ENCODE measurements around the gene DERL2.

The DERL2 gene

DNA sequence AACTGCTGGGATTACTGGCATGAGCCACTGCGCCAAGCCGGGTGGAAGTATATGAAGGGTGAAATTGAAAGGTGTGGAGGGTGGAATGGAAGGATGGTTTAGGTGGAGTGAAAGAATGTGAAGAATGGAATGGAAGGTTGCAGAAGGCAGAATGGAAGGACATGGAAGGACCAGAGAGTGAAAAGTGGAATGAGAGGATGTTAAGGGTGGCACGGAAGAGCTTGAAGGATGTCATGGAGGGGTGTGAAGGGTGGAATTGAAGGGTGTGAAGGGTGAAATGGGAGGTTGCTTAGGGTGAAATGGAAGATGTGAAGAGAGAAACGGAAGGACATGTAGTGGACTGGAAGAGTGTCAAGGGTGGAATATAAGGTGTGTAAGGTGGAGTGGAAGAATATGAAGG, 16.6 kb upstream of the DERL2 start:
- H3F3A ChIP-seq (ENCODE audit: insufficient read depth, low read length): 0 out of 2 replicates have a peak, but pooled peaks cover 7% of the 10 kb centered on the region
- no peak overlapping the region for H3K4me3 ChIP-seq (ENCODE audit: low read length)
- H3K4me2 ChIP-seq (ENCODE audit: low read depth, low read length): no peak overlapping the region
- 0 out of 2 replicates have a peak, but pooled peaks cover 5% of the 10 kb centered on the region for H3K4me1 ChIP-seq (ENCODE audit: low read length)
- no peaks in the 10 kb centered on the region for H3K36me3 ChIP-seq (replicated peaks; ENCODE audit: insufficient read depth, low read length)
- H3K9ac ChIP-seq (ENCODE audit: low read length): no peak overlapping the region
- no peak overlapping the region for H2AFZ ChIP-seq (ENCODE audit: low read length)
- no peaks in the 10 kb centered on the region for H4K20me1 ChIP-seq (ENCODE audit: insufficient read depth, low read length)
- TF ChIP-seq EZH2phosphoT487 (IDR thresholded peaks at IDR 0.05; ENCODE audit: low read length) (no peak), EZH2 (optimal IDR thresholded peaks at IDR 0.05; ENCODE audit: low read depth, low read length) (no peak)
- TF ChIP-seq, protein P1, sequence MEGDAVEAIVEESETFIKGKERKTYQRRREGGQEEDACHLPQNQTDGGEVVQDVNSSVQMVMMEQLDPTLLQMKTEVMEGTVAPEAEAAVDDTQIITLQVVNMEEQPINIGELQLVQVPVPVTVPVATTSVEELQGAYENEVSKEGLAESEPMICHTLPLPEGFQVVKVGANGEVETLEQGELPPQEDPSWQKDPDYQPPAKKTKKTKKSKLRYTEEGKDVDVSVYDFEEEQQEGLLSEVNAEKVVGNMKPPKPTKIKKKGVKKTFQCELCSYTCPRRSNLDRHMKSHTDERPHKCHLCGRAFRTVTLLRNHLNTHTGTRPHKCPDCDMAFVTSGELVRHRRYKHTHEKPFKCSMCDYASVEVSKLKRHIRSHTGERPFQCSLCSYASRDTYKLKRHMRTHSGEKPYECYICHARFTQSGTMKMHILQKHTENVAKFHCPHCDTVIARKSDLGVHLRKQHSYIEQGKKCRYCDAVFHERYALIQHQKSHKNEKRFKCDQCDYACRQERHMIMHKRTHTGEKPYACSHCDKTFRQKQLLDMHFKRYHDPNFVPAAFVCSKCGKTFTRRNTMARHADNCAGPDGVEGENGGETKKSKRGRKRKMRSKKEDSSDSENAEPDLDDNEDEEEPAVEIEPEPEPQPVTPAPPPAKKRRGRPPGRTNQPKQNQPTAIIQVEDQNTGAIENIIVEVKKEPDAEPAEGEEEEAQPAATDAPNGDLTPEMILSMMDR (IDR thresholded peaks at IDR 0.05; ENCODE audit: low read length): no peak
- H3K79me2 ChIP-seq (ENCODE audit: low read length): no peaks in the 10 kb centered on the region
- no peaks in the 10 kb centered on the region for H3K9me3 ChIP-seq (replicated peaks; ENCODE audit: insufficient read depth, low read length)
- DNase-seq: no peak
- H3K27ac ChIP-seq (ENCODE audit: low read length): no peak overlapping the region
- H3K27me3 ChIP-seq (replicated peaks; ENCODE audit: insufficient read depth, low read length): no peaks in the 10 kb centered on the region
- no peaks in the 10 kb centered on the region for H3K9me2 ChIP-seq (replicated peaks; ENCODE audit: insufficient read depth, low read length)

DNA sequence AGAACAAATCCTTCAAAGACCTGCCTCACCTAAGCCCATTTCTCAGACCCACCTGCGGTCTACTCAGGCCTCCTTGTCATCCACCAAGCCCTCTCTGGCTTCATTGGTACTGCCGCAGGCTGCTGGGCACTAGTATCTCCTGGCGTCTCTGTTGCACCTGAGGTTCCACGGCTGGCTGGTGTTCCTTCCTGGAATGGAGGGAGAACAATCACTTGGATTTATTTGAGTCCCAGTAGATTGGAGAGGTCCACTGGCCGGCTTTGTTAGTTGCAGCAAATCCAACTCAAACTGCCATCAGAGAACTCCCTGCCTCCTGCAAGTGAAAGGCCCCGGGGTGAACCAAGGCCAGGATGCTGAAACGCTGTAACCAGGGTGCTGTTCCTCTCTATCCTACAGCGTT, 15.7 kb upstream of the DERL2 start:
- Histone ChIP-seq H3K27ac (ENCODE audit: low read length) (no peak overlapping the region), H2AFZ (ENCODE audit: low read length) (no peak overlapping the region), H3K79me2 (ENCODE audit: low read length) (no peaks in the 10 kb centered on the region), H3K4me2 (ENCODE audit: low read depth, low read length) (no peak overlapping the region), H3K9me2 (replicated peaks; ENCODE audit: insufficient read depth, low read length) (no peaks in the 10 kb centered on the region), H3K9me3 (replicated peaks; ENCODE audit: insufficient read depth, low read length) (no peaks in the 10 kb centered on the region), H3F3A (ENCODE audit: insufficient read depth, low read length) (0 out of 2 replicates have a peak, but pooled peaks cover 7% of the 10 kb centered on the region), H4K20me1 (ENCODE audit: insufficient read depth, low read length) (no peaks in the 10 kb centered on the region), H3K4me1 (ENCODE audit: low read length) (0 out of 2 replicates have a peak, but pooled peaks cover 5% of the 10 kb centered on the region), H3K36me3 (replicated peaks; ENCODE audit: insufficient read depth, low read length) (no peaks in the 10 kb centered on the region), H3K9ac (ENCODE audit: low read length) (no peak overlapping the region), H3K4me3 (ENCODE audit: low read length) (no peak overlapping the region), H3K27me3 (replicated peaks; ENCODE audit: insufficient read depth, low read length) (no peaks in the 10 kb centered on the region)
- no peak for TF ChIP-seq EZH2phosphoT487 (IDR thresholded peaks at IDR 0.05; ENCODE audit: low read length)
- TF ChIP-seq EZH2 (optimal IDR thresholded peaks at IDR 0.05; ENCODE audit: low read depth, low read length): no peak
- TF ChIP-seq, protein P1 (IDR thresholded peaks at IDR 0.05; ENCODE audit: low read length): no peak
- DNase-seq: no peak

DNA sequence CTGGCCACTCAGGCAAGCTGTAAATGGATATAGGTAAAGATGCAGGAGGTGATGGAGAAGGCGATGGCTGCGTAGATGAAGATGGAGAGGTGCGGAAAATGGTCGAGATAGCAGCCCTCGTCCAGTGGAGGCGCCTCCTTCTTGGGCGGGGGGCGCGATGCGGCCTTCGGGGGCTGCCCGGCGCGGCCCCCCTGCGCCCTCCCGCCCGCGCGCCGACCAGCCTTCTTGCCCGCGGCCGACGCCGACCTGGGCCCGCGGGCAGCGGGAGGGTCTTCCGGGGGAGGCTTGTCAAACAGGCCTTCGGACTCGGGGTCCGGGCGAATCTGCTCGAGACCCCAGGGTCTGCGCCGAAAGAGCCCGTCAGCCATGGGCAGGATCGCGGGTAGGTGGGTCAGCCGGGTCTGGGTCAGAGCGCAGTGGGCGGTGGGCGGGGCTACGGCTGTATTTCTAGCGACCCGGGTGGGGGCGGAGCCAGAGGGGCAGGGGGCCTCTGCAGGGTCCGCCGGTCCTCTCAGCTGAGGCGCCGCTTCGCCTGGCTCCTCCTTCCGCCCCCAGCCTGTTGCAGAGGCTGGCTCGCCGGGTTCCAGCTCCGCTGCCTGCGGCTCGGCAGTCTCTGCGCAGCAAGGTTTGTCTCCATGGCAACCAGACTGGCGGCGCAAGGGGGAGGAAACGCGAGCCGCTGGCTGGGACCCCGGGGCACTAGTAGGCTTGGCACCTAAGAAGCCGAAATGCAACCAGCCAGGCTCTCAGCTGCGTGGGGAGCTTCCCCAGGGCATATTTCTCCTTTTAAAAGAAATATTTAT, 14.8 kb upstream of the DERL2 start:
- Histone ChIP-seq H3K4me3 (ENCODE audit: low read length) (peak overlapping the region; percentile 54), H3K9ac (ENCODE audit: low read length) (no peak overlapping the region), H3K36me3 (replicated peaks; ENCODE audit: insufficient read depth, low read length) (no peaks in the 10 kb centered on the region), H3K79me2 (ENCODE audit: low read length) (no peaks in the 10 kb centered on the region), H2AFZ (ENCODE audit: low read length) (0 out of 2 replicates have a peak overlapping the region, but pooled peaks have one; percentile 48), H3K4me1 (ENCODE audit: low read length) (0 out of 2 replicates have a peak, but pooled peaks cover 5% of the 10 kb centered on the region), H3K27me3 (replicated peaks; ENCODE audit: insufficient read depth, low read length) (no peaks in the 10 kb centered on the region), H3K27ac (ENCODE audit: low read length) (no peak overlapping the region), H4K20me1 (ENCODE audit: insufficient read depth, low read length) (no peaks in the 10 kb centered on the region), H3K9me2 (replicated peaks; ENCODE audit: insufficient read depth, low read length) (no peaks in the 10 kb centered on the region), H3F3A (ENCODE audit: insufficient read depth, low read length) (0 out of 2 replicates have a peak, but pooled peaks cover 7% of the 10 kb centered on the region), H3K9me3 (replicated peaks; ENCODE audit: insufficient read depth, low read length) (no peaks in the 10 kb centered on the region), H3K4me2 (ENCODE audit: low read depth, low read length) (peak overlapping the region; percentile 81)
- peak; percentile 53 for DNase-seq
- no peak for TF ChIP-seq EZH2phosphoT487 (IDR thresholded peaks at IDR 0.05; ENCODE audit: low read length)

DNA sequence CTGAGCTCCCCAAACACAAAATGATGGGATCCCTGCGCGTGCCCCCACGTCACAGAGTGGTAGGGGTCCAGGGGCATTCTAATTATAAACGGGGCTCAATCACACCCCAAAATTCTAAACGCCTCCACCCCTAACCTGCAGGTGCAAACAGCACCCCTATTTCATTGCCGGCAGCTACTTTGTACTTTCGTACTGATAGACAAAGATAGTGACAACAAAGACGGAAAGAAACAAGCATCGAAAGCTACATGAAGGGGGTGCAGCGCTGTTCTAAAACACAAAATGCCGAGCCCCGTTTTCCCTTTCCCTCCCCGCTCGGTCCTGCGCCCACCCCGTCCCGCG, 14.2 kb upstream of the DERL2 start:
- Histone ChIP-seq H3K9me3 (replicated peaks; ENCODE audit: insufficient read depth, low read length) (no peaks in the 10 kb centered on the region), H3K36me3 (replicated peaks; ENCODE audit: insufficient read depth, low read length) (no peaks in the 10 kb centered on the region), H3F3A (ENCODE audit: insufficient read depth, low read length) (0 out of 2 replicates have a peak, but pooled peaks cover 7% of the 10 kb centered on the region), H3K4me2 (ENCODE audit: low read depth, low read length) (peak overlapping the region; percentile 81), H4K20me1 (ENCODE audit: insufficient read depth, low read length) (no peaks in the 10 kb centered on the region), H3K79me2 (ENCODE audit: low read length) (no peaks in the 10 kb centered on the region), H3K4me1 (ENCODE audit: low read length) (0 out of 2 replicates have a peak, but pooled peaks cover 5% of the 10 kb centered on the region), H3K27me3 (replicated peaks; ENCODE audit: insufficient read depth, low read length) (no peaks in the 10 kb centered on the region), H2AFZ (ENCODE audit: low read length) (0 out of 2 replicates have a peak overlapping the region, but pooled peaks have one; percentile 48), H3K4me3 (ENCODE audit: low read length) (peak overlapping the region; percentile 53; the same call in 1 of the 2 replicates), H3K27ac (ENCODE audit: low read length) (no peak overlapping the region), H3K9ac (ENCODE audit: low read length) (no peak overlapping the region), H3K9me2 (replicated peaks; ENCODE audit: insufficient read depth, low read length) (no peaks in the 10 kb centered on the region)
- TF ChIP-seq, protein P1 (IDR thresholded peaks at IDR 0.05; ENCODE audit: low read length): no peak
- no peak for TF ChIP-seq EZH2phosphoT487 (IDR thresholded peaks at IDR 0.05; ENCODE audit: low read length)
- no peak for TF ChIP-seq EZH2 (optimal IDR thresholded peaks at IDR 0.05; ENCODE audit: low read depth, low read length)
- DNase-seq: no peak
